LNCaP clone FGC (cell line): ENCODE results near the gene CELF1.

Source experiments
- DNase-seq: peaks from one replicate; pipeline ENCODE4 v3.0.0-alpha.2; 2011; ENCODE audit warnings: low read depth
- H3K4me3 ChIP-seq: 2 replicates; pipeline ENCODE4 v1.5.1; 2011; ENCODE audit warnings: mild to moderate bottlenecking, low read depth, low read length, control low read depth
- TF ChIP-seq, protein P1 (sequence below): IDR thresholded peaks from 2 replicates; pipeline ENCODE4 v1.5.1; 2012; ENCODE audit warnings: mild to moderate bottlenecking; ENCODE audit not compliant: control insufficient read depth, insufficient read depth; ENCODE audit errors: extremely low read depth

Gene CELF1

GRCh38 chr11:47510209-47510608 is 42.7 kb downstream of the CELF1 start:
- no peak overlapping the region for H3K4me3 ChIP-seq
- TF ChIP-seq, protein P1, sequence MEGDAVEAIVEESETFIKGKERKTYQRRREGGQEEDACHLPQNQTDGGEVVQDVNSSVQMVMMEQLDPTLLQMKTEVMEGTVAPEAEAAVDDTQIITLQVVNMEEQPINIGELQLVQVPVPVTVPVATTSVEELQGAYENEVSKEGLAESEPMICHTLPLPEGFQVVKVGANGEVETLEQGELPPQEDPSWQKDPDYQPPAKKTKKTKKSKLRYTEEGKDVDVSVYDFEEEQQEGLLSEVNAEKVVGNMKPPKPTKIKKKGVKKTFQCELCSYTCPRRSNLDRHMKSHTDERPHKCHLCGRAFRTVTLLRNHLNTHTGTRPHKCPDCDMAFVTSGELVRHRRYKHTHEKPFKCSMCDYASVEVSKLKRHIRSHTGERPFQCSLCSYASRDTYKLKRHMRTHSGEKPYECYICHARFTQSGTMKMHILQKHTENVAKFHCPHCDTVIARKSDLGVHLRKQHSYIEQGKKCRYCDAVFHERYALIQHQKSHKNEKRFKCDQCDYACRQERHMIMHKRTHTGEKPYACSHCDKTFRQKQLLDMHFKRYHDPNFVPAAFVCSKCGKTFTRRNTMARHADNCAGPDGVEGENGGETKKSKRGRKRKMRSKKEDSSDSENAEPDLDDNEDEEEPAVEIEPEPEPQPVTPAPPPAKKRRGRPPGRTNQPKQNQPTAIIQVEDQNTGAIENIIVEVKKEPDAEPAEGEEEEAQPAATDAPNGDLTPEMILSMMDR = no peak
- DNase-seq = no peak

DNA sequence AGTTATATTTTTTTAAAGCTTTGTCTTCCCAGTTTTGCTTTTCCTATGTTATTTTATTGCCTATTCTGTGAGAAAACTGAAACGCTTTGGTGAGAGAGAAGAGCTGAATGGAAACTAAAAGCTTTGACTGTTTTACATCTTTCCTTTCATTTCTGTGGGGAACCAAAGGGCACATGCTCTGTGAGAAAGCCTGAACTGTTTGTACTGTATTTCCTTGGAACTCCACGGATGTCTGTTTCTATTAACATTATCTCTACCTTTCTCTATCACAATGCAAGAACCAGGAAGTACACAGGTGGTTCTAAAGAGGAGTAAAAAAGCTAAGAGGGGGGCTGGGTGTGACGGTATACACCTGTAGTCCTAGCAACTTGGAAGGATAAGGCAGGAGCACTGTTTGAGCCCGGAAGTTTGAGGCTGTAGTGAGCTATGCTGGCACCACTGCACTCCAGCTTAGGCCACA is 43.8 kb downstream of the CELF1 start:
- no peak overlapping the region for H3K4me3 ChIP-seq
- TF ChIP-seq, protein P1 = no peak
- DNase-seq = no peak

GRCh38 chr11:47508240-47508957 is 44.5 kb downstream of the CELF1 start:
- no peak for DNase-seq
- TF ChIP-seq, protein P1 = no peak
- no peak overlapping the region for H3K4me3 ChIP-seq

- H3K4me3 ChIP-seq = no peak overlapping the region
- TF ChIP-seq, protein P1 = no peak
- no peak for DNase-seq
Measured at GRCh38 chr11:47507563-47508239, 45.2 kb downstream of the CELF1 start.

- no peak overlapping the region for H3K4me3 ChIP-seq
- TF ChIP-seq, protein P1 = no peak
- DNase-seq = no peak
Measured at GRCh38 chr11:47506795-47507562, 46.0 kb downstream of the CELF1 start.

DNA sequence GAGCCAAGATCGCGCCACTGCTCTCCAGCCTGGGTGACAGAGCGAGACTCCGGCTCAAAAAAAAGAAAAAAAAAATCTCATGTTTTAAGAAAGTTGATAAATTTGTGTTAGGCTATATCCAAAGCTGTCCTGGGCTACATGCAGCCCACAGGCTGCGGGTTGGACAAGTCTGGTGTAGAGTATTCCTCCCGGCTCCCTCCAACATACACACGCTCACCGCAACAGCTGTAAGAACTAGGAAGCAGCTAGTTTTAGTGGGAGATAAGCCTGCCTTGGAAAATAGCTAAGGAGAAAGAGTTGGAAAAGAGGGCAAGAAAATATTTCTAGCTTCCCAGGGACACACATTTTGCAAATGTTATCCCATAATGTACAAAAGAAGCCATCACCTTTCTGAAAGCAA is 46.6 kb downstream of the CELF1 start:
- TF ChIP-seq, protein P1 = no peak
- H3K4me3 ChIP-seq = no peak overlapping the region
- no peak for DNase-seq
